PC-3 (cell line): ENCODE measurements around the gene TIMM17B. TPM values are rescaled to one million over a fixed set of nuclear protein-coding genes. Genes with fewer than 3 reads are reported as not detected.

Experiments used
- ATAC-seq: fragments of 200-7000 bp; cut with Tn5 transposase; 2 replicates; pipeline ENCODE4 v1.9.1; 2020; ENCODE audit warnings: mild to moderate bottlenecking, moderate library complexity
- BruUV-seq: library from RNA; stranded (reverse); fragments of 400-500 nt; replicated peaks from 2 replicates; lab custom pipeline; 2021; lab: Mats Ljungman, UMichigan
- CTCF ChIA-PET: fragments of 300-600 bp; sonication (Branson Sonifier 250); formaldehyde crosslinking; loops from one replicate; lab custom pipeline; 2022; ENCODE audit warnings: antibody characterized with exemption; lab: Charles Lee
- POLR2A ChIA-PET: fragments of 300-600 bp; sonication (Branson Sonifier 250); formaldehyde crosslinking; loops from one replicate; lab custom pipeline; 2022; ENCODE audit warnings: antibody characterized with exemption; ENCODE audit not compliant: unreplicated experiment; lab: Charles Lee
- DNase-seq: peaks from one replicate; pipeline ENCODE4 v3.0.0-alpha.2; 2015
- H2AFZ ChIP-seq: fragments of 300-600 bp; sonication (generic); 2 replicates; pipeline ENCODE4 v1.6.0; 2016; ENCODE audit warnings: antibody characterized with exemption, low read length
- H3F3A ChIP-seq: fragments of 300-600 bp; sonication (generic); one replicate; pipeline ENCODE4 v1.6.0; 2017; ENCODE audit warnings: antibody characterized with exemption, low read length, control low read depth, mild to moderate bottlenecking; ENCODE audit not compliant: unreplicated experiment
- H3K27ac ChIP-seq: fragments of 300-600 bp; sonication (generic); 2 replicates; pipeline ENCODE4 v1.5.1; 2016; ENCODE audit warnings: mild to moderate bottlenecking, low read length
- H3K27me3 ChIP-seq: fragments of 300-600 bp; sonication (generic); 2 replicates; pipeline ENCODE4 v1.6.1; 2016; ENCODE audit warnings: low read length, mixed read lengths
- H3K36me3 ChIP-seq: fragments of 300-600 bp; sonication (generic); 2 replicates; pipeline ENCODE4 v1.6.1; 2016; ENCODE audit warnings: low read depth, mixed run types, low read length, mixed read lengths
- H3K4me1 ChIP-seq: fragments of 300-600 bp; sonication (generic); 2 replicates; pipeline ENCODE4 v1.5.1; 2016; ENCODE audit warnings: low read length; ENCODE audit not compliant: insufficient read depth
- H3K4me2 ChIP-seq: fragments of 300-600 bp; sonication (generic); 2 replicates; pipeline ENCODE4 v1.6.0; 2016; ENCODE audit warnings: low read length
- H3K4me3 ChIP-seq: fragments of 300-600 bp; sonication (generic); 2 replicates; pipeline ENCODE4 v1.5.1; 2016; ENCODE audit warnings: mild to moderate bottlenecking, low read length, mixed read lengths
- H3K79me2 ChIP-seq: fragments of 300-600 bp; sonication (generic); 2 replicates; pipeline ENCODE4 v1.6.1; 2017; ENCODE audit warnings: low read length, mixed read lengths
- H3K9ac ChIP-seq: fragments of 300-600 bp; sonication (generic); 2 replicates; pipeline ENCODE4 v1.6.0; 2016; ENCODE audit warnings: mild to moderate bottlenecking, low read length
- H3K9me2 ChIP-seq: fragments of 300-600 bp; sonication (generic); replicated peaks from 2 replicates; pipeline ENCODE4 v1.6.1; 2016; ENCODE audit warnings: mixed run types, low read length, mixed read lengths
- H3K9me3 ChIP-seq: fragments of 300-600 bp; sonication (generic); 2 replicates; pipeline ENCODE4 v1.6.1; 2016; ENCODE audit warnings: low read length, mixed read lengths
- H4K20me1 ChIP-seq: fragments of 300-600 bp; sonication (generic); 2 replicates; pipeline ENCODE4 v1.6.1; 2016; ENCODE audit warnings: low read length, mixed read lengths
- EZH2 ChIP-seq: fragments of 300-600 bp; sonication (generic); IDR thresholded peaks from one replicate; pipeline ENCODE4 v1.6.1; 2017; ENCODE audit warnings: antibody characterized with exemption, mild to moderate bottlenecking, low read length; ENCODE audit not compliant: unreplicated experiment
- EZH2phosphoT487 ChIP-seq: fragments of 300-600 bp; sonication (generic); IDR thresholded peaks from 2 replicates; pipeline ENCODE4 v1.6.1; 2018; ENCODE audit warnings: mild to moderate bottlenecking, antibody characterized with exemption, low read length, borderline replicate concordance
- intact Hi-C: fragments of 100-400 bp; cut with micrococcal nuclease; formaldehyde crosslinking; loops from 2 replicates; pipeline ENCODE4 v1.9.0; 2023
- total RNA-seq: library from RNA; depleted of rRNA; stranded (reverse); fragments of >200 nt; gene quantifications from 2 replicates; pipeline ENCODE4 v1.2.3, GENCODE V29; 2014; rRNA removed
- TF ChIP-seq, protein P1 (sequence below): fragments of 300-600 bp; sonication (generic); conservative IDR thresholded peaks from 2 replicates; pipeline ENCODE4 v1.5.1; 2017; ENCODE audit warnings: antibody characterized with exemption, low read depth, mild to moderate bottlenecking, low read length

TIMM17B gene
- total RNA-seq, 1 experiment from 2014 or later = 101 TPM

GRCh38 chrX:48848847-48849246 is 48.7 kb downstream of the TIMM17B start:
- ChIA-PET CTCF (no interaction called here), POLR2A (no interaction called here)
- H3K4me1 ChIP-seq = no peaks in the 10 kb centered on the region
- no peak overlapping the region for H2AFZ ChIP-seq
- H3F3A ChIP-seq = no peaks in the 10 kb centered on the region
- no peak overlapping the region for H3K27ac ChIP-seq
- no TSS peak for BruUV-seq
- TF ChIP-seq, protein P1, sequence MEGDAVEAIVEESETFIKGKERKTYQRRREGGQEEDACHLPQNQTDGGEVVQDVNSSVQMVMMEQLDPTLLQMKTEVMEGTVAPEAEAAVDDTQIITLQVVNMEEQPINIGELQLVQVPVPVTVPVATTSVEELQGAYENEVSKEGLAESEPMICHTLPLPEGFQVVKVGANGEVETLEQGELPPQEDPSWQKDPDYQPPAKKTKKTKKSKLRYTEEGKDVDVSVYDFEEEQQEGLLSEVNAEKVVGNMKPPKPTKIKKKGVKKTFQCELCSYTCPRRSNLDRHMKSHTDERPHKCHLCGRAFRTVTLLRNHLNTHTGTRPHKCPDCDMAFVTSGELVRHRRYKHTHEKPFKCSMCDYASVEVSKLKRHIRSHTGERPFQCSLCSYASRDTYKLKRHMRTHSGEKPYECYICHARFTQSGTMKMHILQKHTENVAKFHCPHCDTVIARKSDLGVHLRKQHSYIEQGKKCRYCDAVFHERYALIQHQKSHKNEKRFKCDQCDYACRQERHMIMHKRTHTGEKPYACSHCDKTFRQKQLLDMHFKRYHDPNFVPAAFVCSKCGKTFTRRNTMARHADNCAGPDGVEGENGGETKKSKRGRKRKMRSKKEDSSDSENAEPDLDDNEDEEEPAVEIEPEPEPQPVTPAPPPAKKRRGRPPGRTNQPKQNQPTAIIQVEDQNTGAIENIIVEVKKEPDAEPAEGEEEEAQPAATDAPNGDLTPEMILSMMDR = no peak
- no peak for TF ChIP-seq EZH2phosphoT487
- TF ChIP-seq EZH2 = no peak
- no peak for DNase-seq
- H4K20me1 ChIP-seq = no peaks in the 10 kb centered on the region
- no peak for ATAC-seq
- no peak overlapping the region for H3K4me2 ChIP-seq
- no peaks in the 10 kb centered on the region for H3K9me3 ChIP-seq
- H3K79me2 ChIP-seq = no peaks in the 10 kb centered on the region
- H3K4me3 ChIP-seq = no peak overlapping the region
- no peak overlapping the region for H3K9ac ChIP-seq
- intact Hi-C loops = no loop called here
- H3K9me2 ChIP-seq = no peaks in the 10 kb centered on the region
- H3K36me3 ChIP-seq = no peaks in the 10 kb centered on the region
- H3K27me3 ChIP-seq = no peaks in the 10 kb centered on the region

Other genes with a start within 250 kb of the TIMM17B start
- gene WAS, start 214.0 kb downstream of the TIMM17B start, total RNA-seq = 0.66 TPM in 1 of 2 replicates, not detected in the other
- gene SUV39H1, start 201.0 kb downstream of the TIMM17B start, total RNA-seq = 22.3 and 31.7 TPM in 2 replicates
- gene GLOD5, start 136.0 kb downstream of the TIMM17B start, total RNA-seq = not detected in 2 replicates
- gene GATA1, start 111.2 kb downstream of the TIMM17B start, total RNA-seq = not detected in 2 replicates
- gene HDAC6, start 95.7 kb downstream of the TIMM17B start, total RNA-seq = 58.0 and 61.7 TPM in 2 replicates
- gene ERAS, start 71.3 kb downstream of the TIMM17B start, total RNA-seq = not detected in 2 replicates
- gene PCSK1N, start 62.2 kb downstream of the TIMM17B start, total RNA-seq = 135 and 177 TPM in 2 replicates
- 189 and 241 TPM in 2 replicates for gene PQBP1, start 162 bp upstream of the TIMM17B start, total RNA-seq
- gene SLC35A2, start 13.9 kb upstream of the TIMM17B start, total RNA-seq = 46.6 and 46.8 TPM in 2 replicates
- gene PIM2, start 21.3 kb upstream of the TIMM17B start, total RNA-seq = 24.1 and 25.6 TPM in 2 replicates
- 41.4 and 50.9 TPM in 2 replicates for gene OTUD5, start 59.8 kb upstream of the TIMM17B start, total RNA-seq
- 0.51 and 0.86 TPM in 2 replicates for gene KCND1, start 74.1 kb upstream of the TIMM17B start, total RNA-seq
- gene GRIPAP1, start 104.5 kb upstream of the TIMM17B start, total RNA-seq = 31.1 and 44.3 TPM in 2 replicates
- 46.9 and 56.9 TPM in 2 replicates for gene TFE3, start 145.6 kb upstream of the TIMM17B start, total RNA-seq
- 5.3 and 7.1 TPM in 2 replicates for gene CCDC120, start 161.2 kb upstream of the TIMM17B start, total RNA-seq
- 0.07 and 0.69 TPM in 2 replicates for gene PRAF2, start 176.2 kb upstream of the TIMM17B start, total RNA-seq
- gene WDR45, start 182.1 kb upstream of the TIMM17B start, total RNA-seq = 27.2 and 34.8 TPM in 2 replicates
- 54.2 TPM in 2 replicates for gene GPKOW, start 226.0 kb upstream of the TIMM17B start, total RNA-seq